ENCODE measurements around the gene NKAIN2. TPM values are rescaled to one million over a fixed set of nuclear protein-coding genes. Genes with fewer than 3 reads are reported as not detected.

NKAIN2 gene
- total and polyA plus RNA-seq, 2 donors (not counting 3 experiments of a cell fraction or from before 2014, with no cell fraction given), result 0.03 TPM; not detected in 1

GRCh38 chr6:123888771-123889513 lies 85.3 kb downstream of the NKAIN2 start:
- no peak for TF ChIP-seq POLR2A (IDR thresholded peaks at IDR 0.05; ENCODE audit: low read depth, low read length)
- no peak for TF ChIP-seq GATA2 (IDR thresholded peaks at IDR 0.05; ENCODE audit: insufficient read depth, insufficient read length, low read depth, low read length)
- no peak for TF ChIP-seq MYC (IDR thresholded peaks at IDR 0.05; ENCODE audit: low read depth, low read length)
- TF ChIP-seq POLR2AphosphoS5 (IDR thresholded peaks at IDR 0.05; ENCODE audit: insufficient read depth, low read depth, low read length), result no peak
- TF ChIP-seq, protein P1, sequence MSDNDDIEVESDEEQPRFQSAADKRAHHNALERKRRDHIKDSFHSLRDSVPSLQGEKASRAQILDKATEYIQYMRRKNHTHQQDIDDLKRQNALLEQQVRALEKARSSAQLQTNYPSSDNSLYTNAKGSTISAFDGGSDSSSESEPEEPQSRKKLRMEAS (IDR thresholded peaks at IDR 0.05; ENCODE audit: insufficient read depth, insufficient read length), result no peak
- no peak for TF ChIP-seq JUN (IDR thresholded peaks at IDR 0.05; ENCODE audit: borderline replicate concordance, insufficient read depth, insufficient read length, low read depth)
- no peak overlapping the region for H3K4me2 ChIP-seq (ENCODE audit: insufficient read depth, low read length)
- BruUV-seq (replicated peaks), result no TSS peak

GRCh38 chr6:123895346-123895745 lies 91.7 kb downstream of the NKAIN2 start:
- no peak for FAIRE-seq
- POLR2A ChIA-PET, result no interaction called here
- H3K27me3 ChIP-seq (ENCODE audit: control insufficient read depth in 2 of 2, insufficient read depth in 2 of 2, low read length in 2 of 2), result no peaks in the 10 kb centered on the region
- no peaks in the 10 kb centered on the region for H4K20me1 ChIP-seq (replicated peaks; ENCODE audit: control insufficient read depth, extremely low read depth, insufficient read depth, low read length)
- H2AFZ ChIP-seq (ENCODE audit: low read depth, low read length), result no peak overlapping the region
- no peak overlapping the region for H3K27ac ChIP-seq (ENCODE audit: insufficient read depth, low read depth, low read length)
- CTCF ChIA-PET, result interaction anchor here (1.4 kb wide), 1 partner anchor 18 kb away, joined by 3 read pairs; no protein-coding TSS in a partner anchor
- H3K36me3 ChIP-seq (ENCODE audit: control insufficient read depth in 2 of 2, extremely low read depth in 1 of 2, insufficient read depth in 2 of 2, low read length in 2 of 2), result no peaks in the 10 kb centered on the region
- no peaks in the 10 kb centered on the region for H3K9me1 ChIP-seq (replicated peaks; ENCODE audit: control insufficient read depth, extremely low read depth, insufficient read depth, low read length)
- H3K9ac ChIP-seq (replicated peaks; ENCODE audit: extremely low read depth, insufficient read depth, low read length), result no peak overlapping the region
- no peaks in the 10 kb centered on the region for H3K9me3 ChIP-seq (replicated peaks; ENCODE audit: control insufficient read depth, insufficient read depth, low read length)
- H3K4me1 ChIP-seq (ENCODE audit: control insufficient read depth, extremely low read depth, insufficient read depth, low read length), result peaks cover 2% of the 10 kb centered on the region
- intact Hi-C loops (cut with micrococcal nuclease) (no loop called here), dilution Hi-C loops (cut with MboI; ENCODE audit: extremely low pct_ligation_motif_present, low sequenced_read_pairs) (no loop called here)
- H3K79me2 ChIP-seq (ENCODE audit: control insufficient read depth, insufficient read depth, low read length), result no peaks in the 10 kb centered on the region
- no peak overlapping the region for H3K4me2 ChIP-seq (ENCODE audit: insufficient read depth, low read length)
- TF ChIP-seq POLR2AphosphoS5 (IDR thresholded peaks at IDR 0.05; ENCODE audit: insufficient read depth, low read depth, low read length) (no peak), FOS (IDR thresholded peaks at IDR 0.05; ENCODE audit: borderline replicate concordance, insufficient read depth, low read length) (no peak), CTCF (IDR thresholded peaks at IDR 0.05; ENCODE audit: extremely low read depth in 1 of 2, insufficient read depth in 1 of 2, low read depth in 1 of 2, low read length in 2 of 2) (no peak), POLR2A (IDR thresholded peaks at IDR 0.05; ENCODE audit: low read depth, low read length) (no peak), GATA2 (IDR thresholded peaks at IDR 0.05; ENCODE audit: insufficient read depth, insufficient read length, low read depth, low read length) (no peak), EZH2 (IDR thresholded peaks at IDR 0.05; ENCODE audit: borderline replicate concordance, low read depth, low read length, severe bottlenecking) (no peak), JUN (IDR thresholded peaks at IDR 0.05; ENCODE audit: borderline replicate concordance, insufficient read depth, insufficient read length, low read depth) (no peak), MYC (IDR thresholded peaks at IDR 0.05; ENCODE audit: low read depth, low read length) (no peak)
- TF ChIP-seq, protein P1 (IDR thresholded peaks at IDR 0.05; ENCODE audit: insufficient read depth, insufficient read length), result no peak
- H3K4me3 ChIP-seq (replicated peaks in 1 of 3; ENCODE audit: insufficient read depth in 1 of 3, low read depth in 1 of 3, low read length in 3 of 3), result no peak overlapping the region
- DNase-seq (ENCODE audit: low read depth, low spot score), result no peak
- BruUV-seq (replicated peaks), result no TSS peak

More at GRCh38 chr6:123888771-123889513, 85.3 kb downstream of the NKAIN2 start:
- Histone ChIP-seq H3K79me2 (ENCODE audit: control insufficient read depth, insufficient read depth, low read length) (no peaks in the 10 kb centered on the region), H3K4me3 (replicated peaks in 1 of 3; ENCODE audit: insufficient read depth in 1 of 3, low read depth in 1 of 3, low read length in 3 of 3) (no peak overlapping the region), H2AFZ (ENCODE audit: low read depth, low read length) (no peak overlapping the region), H3K4me1 (ENCODE audit: control insufficient read depth, extremely low read depth, insufficient read depth, low read length) (no peaks in the 10 kb centered on the region), H3K36me3 (ENCODE audit: control insufficient read depth in 2 of 2, extremely low read depth in 1 of 2, insufficient read depth in 2 of 2, low read length in 2 of 2) (no peaks in the 10 kb centered on the region), H3K9me1 (replicated peaks; ENCODE audit: control insufficient read depth, extremely low read depth, insufficient read depth, low read length) (no peaks in the 10 kb centered on the region), H3K9me3 (replicated peaks; ENCODE audit: control insufficient read depth, insufficient read depth, low read length) (no peaks in the 10 kb centered on the region), H3K27me3 (ENCODE audit: control insufficient read depth in 2 of 2, insufficient read depth in 2 of 2, low read length in 2 of 2) (no peaks in the 10 kb centered on the region), H3K27ac (ENCODE audit: insufficient read depth, low read depth, low read length) (no peak overlapping the region), H3K9ac (replicated peaks; ENCODE audit: extremely low read depth, insufficient read depth, low read length) (no peak overlapping the region), H4K20me1 (replicated peaks; ENCODE audit: control insufficient read depth, extremely low read depth, insufficient read depth, low read length) (no peaks in the 10 kb centered on the region)
- no peak for DNase-seq (ENCODE audit: low read depth, low spot score)
- ChIA-PET CTCF (interaction anchor here (1.1 kb wide), 1 partner anchor 18 kb away, joined by 3 read pairs; no protein-coding TSS in a partner anchor), POLR2A (no interaction called here)
- FAIRE-seq, result no peak
- intact Hi-C loops (cut with micrococcal nuclease) (no loop called here), dilution Hi-C loops (cut with MboI; ENCODE audit: extremely low pct_ligation_motif_present, low sequenced_read_pairs) (no loop called here)
